SK-N-SH (cell line): Measurements from ENCODE around the gene ERI2. TPM values are rescaled to one million over a fixed set of nuclear protein-coding genes. Genes with fewer than 3 reads are reported as not detected.

Source experiments
- CTCF ChIA-PET: fragments of 300-600, 350-600 bp; formaldehyde crosslinking; extraction: SDS; loops from one replicate; lab custom pipeline; 2021; lab: Yijun Ruan, JAX
- POLR2A ChIA-PET: fragments of 350-600 bp; sonication (Branson Sonifier 250); formaldehyde crosslinking; extraction: SDS; loops from one replicate; lab custom pipeline; 2020; ENCODE audit warnings: antibody characterized with exemption, inconsistent platforms; lab: Yijun Ruan, JAX
- DNase-seq: peaks from one replicate; pipeline ENCODE4 v3.0.0; 2012
- H2AFZ ChIP-seq: fragments of 200-600 bp; sonication (generic); 2 replicates; pipeline ENCODE4 v1.8.1; 2016; ENCODE audit warnings: antibody characterized with exemption, mild to moderate bottlenecking, low read depth
- H3F3A ChIP-seq: fragments of 200-600 bp; sonication (generic); replicated peaks from 2 replicates; pipeline ENCODE3; 2016; ENCODE audit warnings: antibody characterized with exemption, mild to moderate bottlenecking; ENCODE audit not compliant: insufficient read depth
- H3K27ac ChIP-seq, 2 experiments: fragments of 200-500 bp in 1 of 2; fragments of 200-600 bp in 1 of 2; sonication (Bioruptor generic) in 1 of 2; sonication (generic), shearing (Covaris generic) in 1 of 2; 2 replicates each; pipeline versions ENCODE4 v1.5.1 to v1.6.1; 2014 to 2016; ENCODE audit warnings: low read depth in 2 of 2, inconsistent platforms in 1 of 2, low read length in 1 of 2, mild to moderate bottlenecking in 1 of 2, mixed read lengths in 1 of 2
- H3K27me3 ChIP-seq: fragments of 200-600 bp; sonication (generic), shearing (Covaris generic); 2 replicates; pipeline ENCODE4 v1.6.1; 2016; ENCODE audit warnings: mixed run types; ENCODE audit not compliant: insufficient read depth
- H3K36me3 ChIP-seq, 2 experiments: fragments of 200-500 bp in 1 of 2; fragments of 200-600 bp in 1 of 2; sonication (Bioruptor generic) in 1 of 2; sonication (generic) in 1 of 2; replicated peaks in 1 of 2; 2 replicates each; pipeline versions ENCODE3 to v1.5.1; 2014 to 2016; ENCODE audit warnings: low read length in 1 of 2, mild to moderate bottlenecking in 1 of 2; ENCODE audit not compliant: insufficient read depth in 2 of 2, control insufficient read depth in 1 of 2
- H3K4me1 ChIP-seq, 2 experiments: fragments of 200-500 bp in 1 of 2; fragments of 200-600 bp in 1 of 2; sonication (Bioruptor generic) in 1 of 2; sonication (generic), shearing (Covaris generic) in 1 of 2; 2 replicates each; pipeline versions ENCODE4 v1.5.1 to v1.6.1; 2014 to 2016; ENCODE audit warnings: low read depth in 1 of 2, low read length in 1 of 2, mixed run types in 1 of 2; ENCODE audit not compliant: insufficient read depth in 2 of 2, control insufficient read depth in 1 of 2
- H3K4me2 ChIP-seq: fragments of 200-600 bp; sonication (generic), shearing (Covaris generic); 2 replicates; pipeline ENCODE4 v1.6.1; 2017; ENCODE audit warnings: mixed run types
- H3K4me3 ChIP-seq, 2 experiments: fragments of 200-500 bp in 1 of 2; fragments of 200-600 bp in 1 of 2; sonication (Bioruptor generic) in 1 of 2; sonication (generic), shearing (Covaris generic) in 1 of 2; 2 replicates each; pipeline versions ENCODE4 v1.5.1 to v1.8.1; 2014 to 2016; ENCODE audit warnings: low read depth in 2 of 2, inconsistent platforms in 1 of 2, low read length in 1 of 2, mild to moderate bottlenecking in 1 of 2, mixed read lengths in 1 of 2, moderate library complexity in 1 of 2
- H3K79me2 ChIP-seq: fragments of 200-600 bp; sonication (generic); 2 replicates; pipeline ENCODE4 v1.8.1; 2017; ENCODE audit warnings: mild to moderate bottlenecking; ENCODE audit not compliant: insufficient read depth
- H3K9ac ChIP-seq: fragments of 200-600 bp; sonication (generic); 2 replicates; pipeline ENCODE4 v1.6.1; 2017; ENCODE audit warnings: mixed run types
- H3K9me2 ChIP-seq: fragments of 200-600 bp; sonication (generic); 2 replicates; pipeline ENCODE4 v1.6.1; 2017; ENCODE audit warnings: mixed run types
- H3K9me3 ChIP-seq: fragments of 200-600 bp; sonication (generic); 2 replicates; pipeline ENCODE4 v1.6.1; 2017; ENCODE audit warnings: mixed run types, mild to moderate bottlenecking, moderate library complexity
- H4K20me1 ChIP-seq: fragments of 200-600 bp; sonication (generic); 2 replicates; pipeline ENCODE4 v1.6.1; 2017; ENCODE audit warnings: mild to moderate bottlenecking, mixed run types; ENCODE audit not compliant: insufficient read depth
- CTCF ChIP-seq: fragments of 200-600 bp; sonication (generic); IDR thresholded peaks from 2 replicates; pipeline ENCODE4 v1.6.1; 2017; ENCODE audit warnings: antibody characterized with exemption, mild to moderate bottlenecking, moderate library complexity
- ELF1 ChIP-seq: IDR thresholded peaks from 2 replicates; pipeline ENCODE4 v1.4.0; 2012
- FOSL2 ChIP-seq: IDR thresholded peaks from 2 replicates; pipeline ENCODE4 v1.4.0; 2012; ENCODE audit warnings: low read depth, mild to moderate bottlenecking, moderate library complexity, borderline replicate concordance
- GATA2 ChIP-seq: sonication (generic); formaldehyde crosslinking; IDR thresholded peaks from 2 replicates; pipeline ENCODE4 v1.5.0; 2020; ENCODE audit warnings: mild to moderate bottlenecking, missing genetic modification reagents
- JUND ChIP-seq: IDR thresholded peaks from 2 replicates; pipeline ENCODE4 v1.4.0; 2012
- MAX ChIP-seq: IDR thresholded peaks from 2 replicates; pipeline ENCODE4 v1.4.0; 2012; ENCODE audit warnings: low read depth
- NRF1 ChIP-seq: IDR thresholded peaks from 2 replicates; pipeline ENCODE4 v1.6.1; 2012; ENCODE audit warnings: low read depth, mild to moderate bottlenecking, low read length
- RAD21 ChIP-seq: IDR thresholded peaks from 2 replicates; pipeline ENCODE4 v1.6.1; 2012; ENCODE audit warnings: mild to moderate bottlenecking, low read length
- RCOR1 ChIP-seq: fragments of 150-350 bp; IDR thresholded peaks from 2 replicates; pipeline ENCODE4 v1.6.1; 2017; ENCODE audit warnings: antibody characterized with exemption, low read length
- REST ChIP-seq: IDR thresholded peaks from 2 replicates; pipeline ENCODE4 v1.6.1; 2012; ENCODE audit warnings: mild to moderate bottlenecking, low read depth, low read length, moderate library complexity
- SIN3A ChIP-seq: IDR thresholded peaks from 2 replicates; pipeline ENCODE4 v1.6.1; 2012; ENCODE audit warnings: low read depth, mild to moderate bottlenecking, low read length, moderate library complexity, borderline replicate concordance
- TAF1 ChIP-seq: IDR thresholded peaks from 2 replicates; pipeline ENCODE4 v1.6.1; 2012; ENCODE audit warnings: low read depth, mild to moderate bottlenecking, low read length, moderate library complexity, borderline replicate concordance
- ZBTB33 ChIP-seq: IDR thresholded peaks from 2 replicates; pipeline ENCODE4 v1.4.0; 2012; ENCODE audit warnings: low read depth, borderline replicate concordance
- WGBS: methylation state at CpG from one replicate; pipeline ENCODE4 v1.1.6; 2017; ENCODE audit warnings: low lambda C conversion rate; 5-methylcytosine and 5-hydroxymethylcytosine counted together
- polyA plus RNA-seq, 3 experiments: library from polyadenylated mRNA; depleted of rRNA; stranded (reverse); fragments of >200 nt; gene quantifications; 2 replicates each; pipeline ENCODE4 v1.2.3, GENCODE V29; 2012

ERI2 gene
- polyA plus RNA-seq, 1 of the 3 experiments (the other 2 are of a cell fraction), result 9.1 TPM

- H3K4me2 ChIP-seq, result no peak overlapping the region
- no peak overlapping the region for H3K4me3 ChIP-seq
- no peak overlapping the region for H2AFZ ChIP-seq
- no peaks in the 10 kb centered on the region for H3K9me3 ChIP-seq
- POLR2A ChIA-PET, result interaction anchor here (0.6 kb wide), 1 partner anchor 50 kb away, joined by 3 read pairs; no protein-coding TSS in a partner anchor
- TF ChIP-seq TAF1 (no peak), RCOR1 (no peak), JUND (no peak), ELF1 (no peak), ZBTB33 (no peak), MAX (no peak), SIN3A (no peak), NRF1 (no peak), REST (no peak), GATA2 (CRISPR knock-in tag) (no peak), RAD21 (no peak)
- H3K4me1 ChIP-seq, result peaks cover 0 to 4% of the 10 kb centered on the region in 2 experiments; a peak in 2 of 4 replicates
- peaks cover 7% of the 10 kb centered on the region for H3F3A ChIP-seq
- H3K79me2 ChIP-seq, result no peaks in the 10 kb centered on the region
- no peaks in the 10 kb centered on the region for H3K9me2 ChIP-seq
- DNase-seq, result no peak
- CTCF ChIA-PET, result interaction anchor here (0.8 to 5.1 kb wide), 5 partner anchors 15 to 235 kb away, joined by 3 to 50 read pairs (median 4); no protein-coding TSS in a partner anchor
- no peak overlapping the region for H3K9ac ChIP-seq
- H3K27ac ChIP-seq, result no peak overlapping the region
- peaks cover 35 to 37% of the 10 kb centered on the region in 2 experiments for H3K36me3 ChIP-seq
- no peaks in the 10 kb centered on the region for H4K20me1 ChIP-seq
- 75% methylated on average over 2 of the region's 2 CpGs for WGBS
- no peaks in the 10 kb centered on the region for H3K27me3 ChIP-seq
Measured at GRCh38 chr16:20847550-20847949, 41.3 kb upstream of the ERI2 start.

GRCh38 chr16:20846551-20846950 lies 40.3 kb upstream of the ERI2 start:
- no peaks in the 10 kb centered on the region for H3K27me3 ChIP-seq
- H3K4me2 ChIP-seq, result no peak overlapping the region
- POLR2A ChIA-PET, result no interaction called here
- CTCF ChIA-PET, result interaction anchor here (1.2 to 5.1 kb wide), 4 partner anchors 14 to 1474 kb away, joined by 3 to 50 read pairs (median 4); no protein-coding TSS in a partner anchor
- no peak overlapping the region for H2AFZ ChIP-seq
- peaks cover 31 to 38% of the 10 kb centered on the region in 2 experiments for H3K36me3 ChIP-seq
- no peaks in the 10 kb centered on the region for H3K79me2 ChIP-seq
- no peak overlapping the region for H3K4me3 ChIP-seq
- no peaks in the 10 kb centered on the region for H4K20me1 ChIP-seq
- peaks cover 3% of the 10 kb centered on the region for H3F3A ChIP-seq
- no peaks in the 10 kb centered on the region; a peak in 1 of 4 replicates for H3K4me1 ChIP-seq
- DNase-seq, result no peak
- no peaks in the 10 kb centered on the region for H3K9me3 ChIP-seq
- H3K9ac ChIP-seq, result no peak overlapping the region
- no peak overlapping the region for H3K27ac ChIP-seq
- H3K9me2 ChIP-seq, result no peaks in the 10 kb centered on the region
- TF ChIP-seq CTCF (no peak), RAD21 (no peak), REST (no peak), FOSL2 (no peak), ZBTB33 (no peak)
